ENCODE data around the gene HCN4.
"Not testable (repeated sequence)": the region's sequence is repeated elsewhere in the genome, so short reads cannot be mapped to it uniquely, and the experiment has no call there.

HCN4 gene

GRCh38 chr15:73368301-73369136 is at the start of gene HCN4:
Gene HCN4, minus strand, starts transcription at chr15:73368958. Its CDS starts 688 bp downstream, at chr15:73368270.
- DNase-seq (ENCODE audit: low read depth in 3 of 3) = no peak

- no peak for DNase-seq (ENCODE audit: low read depth in 3 of 3)
Observed at GRCh38 chr15:73414876-73415275, 46.1 kb upstream of the HCN4 start.

GRCh38 chr15:73403171-73403570 is 34.4 kb upstream of the HCN4 start:
- DNase-seq (ENCODE audit: low read depth in 3 of 3) = no peak

GRCh38 chr15:73400222-73400621 is 31.5 kb upstream of the HCN4 start:
- DNase-seq (ENCODE audit: low read depth in 3 of 3) = not testable (repeated sequence)

GRCh38 chr15:73398861-73399260 is 30.1 kb upstream of the HCN4 start:
- no peak for DNase-seq (ENCODE audit: low read depth in 3 of 3)

- DNase-seq (ENCODE audit: low read depth in 3 of 3) = no peak
Observed at GRCh38 chr15:73397461-73397860, 28.7 kb upstream of the HCN4 start.

- no peak for DNase-seq (ENCODE audit: low read depth in 3 of 3)
Observed at GRCh38 chr15:73395671-73396070, 26.9 kb upstream of the HCN4 start.

- no peak for DNase-seq (ENCODE audit: low read depth in 3 of 3)
Observed at GRCh38 chr15:73394782-73395181, 26.0 kb upstream of the HCN4 start.

- no peak for DNase-seq (ENCODE audit: low read depth in 3 of 3)
Observed at GRCh38 chr15:73393336-73393735, 24.6 kb upstream of the HCN4 start.

- no peak for DNase-seq (ENCODE audit: low read depth in 3 of 3)
Observed at GRCh38 chr15:73392025-73392424, 23.3 kb upstream of the HCN4 start.

GRCh38 chr15:73391128-73391872 is 22.5 kb upstream of the HCN4 start:
- DNase-seq (ENCODE audit: low read depth in 3 of 3) = no peak

- DNase-seq (ENCODE audit: low read depth in 3 of 3) = no peak
Observed at GRCh38 chr15:73389971-73390544, 21.3 kb upstream of the HCN4 start.

- no peak for DNase-seq (ENCODE audit: low read depth in 3 of 3)
Observed at GRCh38 chr15:73389539-73389938, 20.8 kb upstream of the HCN4 start.

- no peak for DNase-seq (ENCODE audit: low read depth in 3 of 3)
Observed at GRCh38 chr15:73388256-73388781, 19.6 kb upstream of the HCN4 start.

GRCh38 chr15:73387507-73388255 is 18.9 kb upstream of the HCN4 start:
- DNase-seq (ENCODE audit: low read depth in 3 of 3) = no peak

- no peak for DNase-seq (ENCODE audit: low read depth in 3 of 3)
Observed at GRCh38 chr15:73386886-73387506, 18.2 kb upstream of the HCN4 start.

- DNase-seq (ENCODE audit: low read depth in 3 of 3) = no peak
Observed at GRCh38 chr15:73386238-73386637, 17.5 kb upstream of the HCN4 start.

GRCh38 chr15:73385205-73385604 is 16.4 kb upstream of the HCN4 start:
- DNase-seq (ENCODE audit: low read depth in 3 of 3) = no peak

GRCh38 chr15:73383310-73384189 is 14.8 kb upstream of the HCN4 start:
- no peak for DNase-seq (ENCODE audit: low read depth in 3 of 3)

GRCh38 chr15:73382115-73382514 is 13.4 kb upstream of the HCN4 start:
- DNase-seq (ENCODE audit: low read depth in 3 of 3) = no peak

Data from stimulated activated CD4-positive, alpha-beta T cell treated with anti-CD3 and anti-CD28 coated beads, TNF-alpha, amount 100 ng/mL, for 48 hours (primary cell).